GM13977 (cell line): ENCODE data around the gene TRPM4.
"Not testable (repeated sequence)": the region's sequence is repeated elsewhere in the genome, so short reads cannot be mapped to it uniquely, and the experiment has no call there.

ENCODE experiments used
- DNase-seq: peaks from one replicate; pipeline ENCODE4 v3.0.0; 2012; ENCODE audit warnings: low spot score
- CTCF ChIP-seq: IDR thresholded peaks from 2 replicates; pipeline ENCODE4 v1.5.1; 2012; ENCODE audit warnings: mild to moderate bottlenecking, control low read depth; ENCODE audit not compliant: insufficient read depth; ENCODE audit errors: extremely low read depth, missing control alignments
- in situ Hi-C: fragments of 300-500 bp; cut with MboI; formaldehyde crosslinking; loops from one replicate; pipeline ENCODE4 v1.12.0; 2022; ENCODE audit warnings: low sequenced_read_pairs, low pct_unique_long_range_greater_than_20kb, mixed read lengths, inconsistent platforms; ENCODE audit not compliant: unreplicated experiment

The TRPM4 gene

GRCh38 chr19:49119411-49120324 is 37.9 kb upstream of the TRPM4 start, which contains the start of gene PPFIA3:
Gene PPFIA3, plus strand, starts transcription at chr19:49119544. Its CDS starts 8,330 bp downstream, at chr19:49127874.
- no peak for TF ChIP-seq CTCF
- in situ Hi-C loops, result no loop called here
- peak; percentile 56 for DNase-seq

GRCh38 chr19:49120325-49120683 is 37.3 kb upstream of the TRPM4 start:
- no peak for TF ChIP-seq CTCF
- DNase-seq, result no peak
- in situ Hi-C loops, result no loop called here

GRCh38 chr19:49120868-49121267 is 36.7 kb upstream of the TRPM4 start:
- no peak for DNase-seq
- no peak for TF ChIP-seq CTCF
- in situ Hi-C loops, result no loop called here

- DNase-seq, in situ Hi-C loops: not testable (repeated sequence)
Measured at GRCh38 chr19:49121841-49122240, 35.8 kb upstream of the TRPM4 start.

- in situ Hi-C loops, DNase-seq: not testable (repeated sequence)
Measured at GRCh38 chr19:49123285-49123684, 34.3 kb upstream of the TRPM4 start.

- in situ Hi-C loops, result no loop called here
Measured at GRCh38 chr19:49125025-49125731, 32.4 kb upstream of the TRPM4 start.

GRCh38 chr19:49126575-49126974 is 31.0 kb upstream of the TRPM4 start:
- in situ Hi-C loops, result no loop called here
- DNase-seq, result no peak
- TF ChIP-seq CTCF, result no peak

More at GRCh38 chr19:49125025-49125731, 32.4 kb upstream of the TRPM4 start:
- no peak for TF ChIP-seq CTCF
- DNase-seq, result no peak

- DNase-seq, in situ Hi-C loops: not testable (repeated sequence)
Measured at GRCh38 chr19:49127225-49127624, 30.4 kb upstream of the TRPM4 start.
